ENCODE results near the gene NIT1.
"Not testable (repeated sequence)": the region's sequence is repeated elsewhere in the genome, so short reads cannot be mapped to it uniquely, and the experiment has no call there.

The NIT1 gene

GRCh38 chr1:161114556-161114955 lies 3.3 kb upstream of the NIT1 start:
- no peak for DNase-seq (ENCODE audit: low read depth in 2 of 2)

- DNase-seq (ENCODE audit: low read depth in 2 of 2), result peak; percentile 41 to 51
These were observed 2.7 kb upstream of the NIT1 start for GRCh38 chr1:161115132-161115711.

DNA sequence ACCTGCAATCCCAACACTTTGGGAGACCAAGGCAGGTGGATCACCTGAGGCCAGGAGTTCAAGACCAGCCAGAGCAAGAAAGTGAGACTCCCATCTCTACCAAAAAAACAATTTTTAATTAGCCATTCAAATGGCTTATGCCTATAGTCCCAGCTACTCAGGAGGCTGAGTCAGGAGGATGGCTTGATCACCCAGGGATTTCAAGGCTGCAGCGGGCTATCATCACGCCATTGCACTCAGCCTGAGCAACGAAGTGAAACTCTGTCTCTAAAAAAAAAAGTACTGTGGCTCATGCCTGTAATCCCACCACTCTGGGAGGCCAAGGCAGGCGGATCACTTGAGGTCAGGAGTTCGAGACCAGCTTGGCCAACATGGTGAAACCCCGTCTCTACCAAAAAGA lies 1.9 kb upstream of the NIT1 start:
- DNase-seq (ENCODE audit: low read depth in 2 of 2), result not testable (repeated sequence)

- peak; percentile 66 to 70 for DNase-seq (ENCODE audit: low read depth in 2 of 2)
These were observed 1.4 kb downstream of the NIT1 start for GRCh38 chr1:161119092-161119903.

DNA sequence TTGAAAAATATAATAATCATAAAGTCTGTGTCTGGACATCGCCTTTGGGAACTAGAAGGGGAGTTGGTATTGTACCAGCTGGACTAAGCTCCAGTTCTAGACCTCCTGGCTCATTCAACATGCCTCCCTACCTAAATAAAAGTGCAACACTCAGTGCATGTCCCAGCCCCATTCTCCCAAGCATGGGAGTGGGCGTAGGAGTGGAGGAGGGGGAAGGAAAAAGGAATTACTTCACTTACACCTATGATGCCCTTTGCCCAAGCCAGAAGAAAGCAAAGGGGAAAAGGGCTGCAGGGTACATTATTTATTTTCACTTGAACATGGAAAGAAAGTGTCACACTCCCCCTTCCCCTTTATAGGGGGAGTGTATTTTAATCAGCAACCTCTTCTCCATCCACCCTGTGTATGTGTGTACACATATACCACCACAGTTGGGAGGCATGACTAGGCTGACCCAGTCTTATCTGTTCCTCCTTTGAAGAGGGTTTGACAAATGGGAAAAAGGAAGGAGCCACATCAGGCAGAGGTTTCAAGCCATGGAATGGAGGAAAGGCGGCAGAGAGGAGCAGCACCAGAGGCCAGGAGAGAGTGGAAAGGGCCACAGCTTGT lies 3.2 kb downstream of the NIT1 start:
- DNase-seq (ENCODE audit: low read depth in 2 of 2), result no peak

- DNase-seq (ENCODE audit: low read depth in 2 of 2), result no peak
These were observed 3.9 kb downstream of the NIT1 start for GRCh38 chr1:161121834-161122233.

GRCh38 chr1:161122967-161123366 lies 5.1 kb downstream of the NIT1 start:
- DNase-seq (ENCODE audit: low read depth in 2 of 2), result no peak

DNA sequence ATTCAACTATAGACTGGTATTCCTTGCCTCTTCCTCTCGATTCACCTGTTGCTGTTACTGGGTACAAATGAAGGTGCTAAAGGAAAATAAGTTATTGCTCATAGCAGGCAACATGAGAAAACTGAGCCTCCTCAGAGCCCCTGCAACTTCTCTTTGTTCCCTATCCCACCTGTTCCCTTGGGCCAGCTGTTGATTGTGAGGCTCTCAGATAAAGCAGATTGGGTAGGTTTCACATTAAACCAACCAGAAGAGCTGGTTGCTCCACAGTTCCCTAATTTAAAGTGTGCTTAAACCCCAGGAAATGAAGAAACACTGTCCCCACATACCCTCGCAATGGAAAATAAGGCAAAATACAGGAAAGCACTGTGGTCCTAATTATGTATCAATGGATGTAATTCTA lies 9.7 kb downstream of the NIT1 start:
- DNase-seq (ENCODE audit: low read depth in 2 of 2), result no peak

GRCh38 chr1:161128591-161129420 lies 10.9 kb downstream of the NIT1 start:
- no peak for DNase-seq (ENCODE audit: low read depth in 2 of 2)

DNA sequence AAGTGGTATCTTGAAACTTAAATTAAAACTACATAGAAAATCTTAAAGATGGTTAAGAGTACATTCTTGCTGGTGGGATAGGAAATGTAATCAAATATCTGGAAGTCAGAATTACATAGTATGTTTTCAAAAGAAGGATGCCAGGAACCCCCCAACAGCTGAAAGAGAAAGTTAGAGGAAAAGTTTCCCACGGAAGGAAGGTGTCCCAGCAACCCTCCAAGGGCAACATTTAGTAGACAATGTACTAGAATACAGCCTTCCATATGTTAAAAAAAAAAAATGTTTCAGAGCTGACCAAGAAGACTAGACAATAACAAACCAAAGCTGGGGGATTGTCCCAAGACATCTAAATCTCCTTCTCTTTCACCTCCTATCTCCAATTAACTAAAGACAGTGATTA lies 12.4 kb downstream of the NIT1 start:
- no peak for DNase-seq (ENCODE audit: low read depth in 2 of 2)

DNA sequence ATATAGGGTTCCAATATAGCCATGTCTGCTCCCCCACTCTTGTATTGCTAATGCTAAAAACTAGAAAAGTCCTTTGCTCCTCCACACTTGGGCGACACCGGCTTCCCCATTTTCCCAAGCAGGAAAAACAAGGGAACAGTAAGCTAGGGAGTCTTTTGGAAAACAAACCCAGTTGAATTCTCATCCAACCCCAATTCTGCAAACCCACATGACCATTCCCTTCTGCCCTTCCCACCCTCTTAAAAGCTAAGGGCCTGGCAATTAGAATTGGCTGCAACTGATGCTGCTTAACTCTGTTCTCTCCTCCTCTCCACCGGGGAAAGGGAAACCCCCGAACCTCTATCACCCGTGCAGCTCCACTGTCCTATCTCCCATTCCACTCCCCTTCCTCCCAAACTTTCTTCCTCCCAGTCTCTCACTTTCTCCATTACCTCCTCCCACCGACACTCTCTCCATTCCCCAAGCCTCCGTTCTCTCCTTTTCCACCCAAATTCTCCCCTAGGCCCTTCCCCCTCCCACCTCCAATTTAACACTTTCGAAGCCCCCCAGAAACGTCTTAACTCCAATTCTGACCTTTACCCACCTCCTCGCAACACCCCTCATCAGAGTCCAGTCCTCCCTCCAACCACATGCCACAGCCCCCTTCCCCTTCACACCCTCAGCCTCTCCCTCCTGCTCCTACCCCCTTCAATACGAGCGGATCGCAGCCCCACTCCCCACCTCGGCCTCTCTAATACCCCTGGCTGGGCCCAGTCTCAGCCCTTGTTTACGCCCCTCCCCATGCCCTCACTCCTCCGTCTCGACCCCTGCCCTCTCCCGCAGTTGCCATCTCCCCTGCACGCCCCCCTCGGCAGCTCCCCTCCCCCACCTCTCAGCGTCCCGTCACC lies 13.9 kb downstream of the NIT1 start:
- DNase-seq (ENCODE audit: low read depth in 2 of 2), result no peak

GRCh38 chr1:161132410-161133219 lies 14.7 kb downstream of the NIT1 start, which contains the start of gene DEDD:
TSS of gene DEDD (minus strand) at chr1:161132667. CDS start at chr1:161124462, 8,205 bp downstream.
- DNase-seq (ENCODE audit: low read depth in 2 of 2), result peak; percentile 87 to 90

DNA sequence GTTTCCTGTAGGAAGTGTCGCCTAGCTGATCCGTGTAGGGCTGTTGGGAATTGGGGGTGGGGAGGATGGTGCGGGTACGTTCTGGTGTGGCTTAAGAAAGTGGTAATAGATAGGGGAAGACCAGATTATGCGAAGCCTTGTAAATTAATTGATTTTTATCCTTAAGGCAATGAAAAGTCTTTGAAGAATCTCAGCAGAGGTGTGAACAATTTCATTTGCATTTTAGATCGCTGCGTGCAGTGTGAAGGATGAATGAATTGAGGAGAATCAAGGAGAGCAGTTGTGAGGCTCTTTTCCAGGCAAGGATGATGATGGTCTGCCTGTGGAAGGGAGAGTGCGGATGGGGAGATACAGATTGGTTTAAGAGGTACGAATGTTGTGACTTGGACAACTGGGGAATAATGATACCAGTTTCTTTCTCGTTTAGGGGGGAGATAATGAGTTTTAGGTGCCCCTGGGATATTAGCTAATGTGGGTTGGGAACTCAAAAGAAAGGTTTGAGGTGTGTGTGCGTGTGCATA lies 15.4 kb downstream of the NIT1 start:
- DNase-seq (ENCODE audit: low read depth in 2 of 2), result no peak

DNA sequence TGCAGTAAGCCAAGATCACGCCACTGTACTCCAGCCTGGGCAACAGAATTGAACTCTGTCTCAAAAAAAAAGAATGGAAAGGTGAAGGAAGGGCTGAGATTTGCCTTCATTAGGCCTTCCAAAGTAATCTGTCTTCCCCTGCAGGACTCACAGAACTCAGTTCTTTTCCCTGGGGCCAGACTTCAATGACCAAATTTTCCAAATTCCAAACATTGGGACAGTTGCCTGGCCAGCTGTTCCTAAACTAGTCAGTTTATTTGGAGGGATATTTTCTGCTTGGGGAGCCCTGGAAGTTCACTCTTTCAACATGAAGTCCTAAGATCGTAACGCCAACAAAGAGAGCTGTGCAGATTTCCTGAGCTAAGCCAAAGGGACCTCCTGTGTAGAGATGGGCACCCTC lies 20.0 kb downstream of the NIT1 start:
- DNase-seq (ENCODE audit: low read depth in 2 of 2), result no peak

- no peak for DNase-seq (ENCODE audit: low read depth in 2 of 2)
These were observed 20.5 kb downstream of the NIT1 start for GRCh38 chr1:161138431-161138830.

DNA sequence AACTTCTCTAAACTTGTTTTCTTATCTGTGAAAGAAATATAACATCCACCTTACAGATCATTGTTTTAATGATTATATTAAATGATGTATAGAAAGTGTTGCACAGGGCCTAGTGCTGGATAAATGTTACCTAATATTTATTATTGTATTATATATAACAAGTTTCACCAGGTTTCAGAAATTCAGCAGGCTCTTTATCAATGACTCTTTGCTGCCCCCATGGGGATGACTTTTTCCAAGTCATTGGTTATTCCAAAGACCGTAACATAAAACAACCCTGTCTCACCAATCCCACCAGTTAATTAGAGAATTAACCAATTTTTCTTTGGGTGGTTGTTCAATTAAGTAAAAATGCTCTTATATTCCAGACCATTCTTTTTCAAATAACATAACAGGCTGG lies 21.9 kb downstream of the NIT1 start:
- DNase-seq (ENCODE audit: low read depth in 2 of 2), result no peak

DNA sequence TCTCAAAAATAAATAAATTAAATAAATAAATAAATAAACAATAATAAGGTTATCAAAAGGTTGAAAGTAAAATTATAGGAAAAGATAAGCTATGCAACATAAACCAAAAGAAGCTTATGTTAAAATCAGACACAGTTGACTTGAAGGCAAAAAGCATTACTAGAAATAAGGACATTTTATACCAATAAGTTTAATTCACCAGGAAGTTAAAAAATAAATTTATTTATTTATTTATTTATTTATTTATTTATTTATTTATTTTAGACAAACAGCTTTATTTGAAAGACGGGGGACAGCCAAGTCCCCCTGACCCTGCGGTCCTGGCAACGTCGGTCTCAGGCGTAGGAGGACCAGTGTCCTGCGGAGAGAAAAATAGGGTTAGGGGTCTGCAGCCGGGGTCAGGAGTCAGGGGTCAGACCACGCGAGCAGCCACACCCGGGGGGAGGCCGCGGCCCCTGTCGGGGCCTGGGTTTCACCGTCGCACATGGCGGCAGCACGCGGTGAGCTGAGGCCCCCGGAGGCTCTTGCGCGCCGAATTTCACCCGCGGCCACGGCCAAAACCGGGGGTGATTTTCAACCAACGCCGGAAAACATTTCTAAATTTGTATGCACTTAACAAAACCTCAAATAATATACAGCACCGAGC lies 23.0 kb downstream of the NIT1 start:
- no peak for DNase-seq (ENCODE audit: low read depth in 2 of 2)

DNA sequence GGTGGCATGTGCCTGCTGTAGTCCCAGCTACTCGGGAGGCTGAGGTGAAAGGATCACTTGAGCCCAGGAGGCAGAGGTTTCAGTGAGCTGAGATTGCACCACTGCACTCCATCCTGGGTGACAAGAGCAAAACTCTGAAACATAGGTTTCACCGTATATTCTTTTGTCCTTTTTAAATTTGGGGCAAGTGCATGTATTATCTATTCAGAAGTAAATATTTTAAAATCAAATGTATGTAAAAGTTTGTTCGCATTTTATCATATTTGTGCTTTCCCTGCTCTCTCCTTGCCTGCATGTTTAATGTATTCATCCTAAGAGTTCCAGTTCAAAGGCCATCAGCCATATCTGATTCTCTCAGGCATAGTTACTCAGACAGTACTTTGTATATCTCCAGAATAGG lies 27.9 kb downstream of the NIT1 start:
- no peak for DNase-seq (ENCODE audit: low read depth in 2 of 2)

- no peak for DNase-seq (ENCODE audit: low read depth in 2 of 2)
These were observed 35.3 kb downstream of the NIT1 start for GRCh38 chr1:161153176-161153575.

Data from stimulated activated CD4-positive, alpha-beta T cell treated with anti-CD3 and anti-CD28 coated beads, Interleukin-15, amount 100 ng/mL, for 48 hours (primary cell).